CD14-positive monocyte (primary cell): Measurements from ENCODE around the gene TMTC1. TPM values are rescaled to one million over a fixed set of nuclear protein-coding genes. Genes with fewer than 3 reads are reported as not detected.

Source experiments
- DNase-seq, 3 donors: peaks; one replicate each; pipeline ENCODE4 v3.0.0-alpha.2; 2011 to 2022
- H2AFZ ChIP-seq: 2 replicates; pipeline ENCODE4 v1.6.0; 2012; ENCODE audit warnings: mild to moderate bottlenecking, low read depth, low read length, inconsistent platforms; ENCODE audit not compliant: insufficient read depth, poor library complexity, severe bottlenecking
- H3K27ac ChIP-seq, 2 donors: 1 replicate in 1 of 2; 2 replicates in 1 of 2; pipeline ENCODE4 v1.5.1; 2012 to 2013; ENCODE audit warnings: low read length in 2 of 2, control low read depth in 1 of 2, inconsistent platforms in 1 of 2, low read depth in 1 of 2, mild to moderate bottlenecking in 1 of 2
- H3K27me3 ChIP-seq, 2 donors: one replicate each; pipeline versions ENCODE4 v1.6.0 to v1.6.1; 2011 to 2013; ENCODE audit warnings: low read length in 2 of 2; ENCODE audit not compliant: control insufficient read depth in 2 of 2, insufficient read depth in 2 of 2
- H3K36me3 ChIP-seq, 2 donors: replicated peaks in 1 of 2; 1 replicate in 1 of 2; 2 replicates in 1 of 2; pipeline versions ENCODE4 v1.5.1 to v1.6.1; 2012 to 2013; ENCODE audit warnings: low read length in 2 of 2, control low read depth in 1 of 2, inconsistent platforms in 1 of 2, mild to moderate bottlenecking in 1 of 2; ENCODE audit not compliant: insufficient read depth in 2 of 2, control insufficient read depth in 1 of 2
- H3K4me1 ChIP-seq, 2 donors: 1 replicate in 1 of 2; 2 replicates in 1 of 2; pipeline versions ENCODE4 v1.5.1 to v1.6.1; 2012 to 2013; ENCODE audit warnings: low read length in 2 of 2, control low read depth in 1 of 2, inconsistent platforms in 1 of 2, mild to moderate bottlenecking in 1 of 2, moderate library complexity in 1 of 2; ENCODE audit not compliant: insufficient read depth in 2 of 2, control insufficient read depth in 1 of 2
- H3K4me2 ChIP-seq: replicated peaks from 2 replicates; pipeline ENCODE3; 2012; ENCODE audit warnings: low read length, moderate library complexity, mild to moderate bottlenecking; ENCODE audit not compliant: poor library complexity, severe bottlenecking; ENCODE audit errors: extremely low read depth
- H3K4me3 ChIP-seq, 3 experiments: fragments of 200-600 bp in 1 of 3; sonication (generic) in 1 of 3; replicated peaks in 1 of 3; 1 replicate in 2 of 3; 2 replicates in 1 of 3; pipeline ENCODE4 v1.5.1; 2011 to 2013; ENCODE audit warnings: low read length in 3 of 3, mild to moderate bottlenecking in 3 of 3, control low read depth in 2 of 3, low read depth in 2 of 3, inconsistent platforms in 1 of 3, moderate library complexity in 1 of 3
- H3K79me2 ChIP-seq: 2 replicates; pipeline ENCODE4 v1.6.0; 2012; ENCODE audit warnings: mild to moderate bottlenecking, control low read depth, inconsistent platforms, low read length, moderate library complexity; ENCODE audit not compliant: insufficient read depth
- H3K9ac ChIP-seq: 2 replicates; pipeline ENCODE4 v1.6.0; 2017; ENCODE audit warnings: low read length, mild to moderate bottlenecking; ENCODE audit not compliant: insufficient read depth, poor library complexity, severe bottlenecking
- H3K9me3 ChIP-seq, 2 donors: replicated peaks in 1 of 2; 1 replicate in 1 of 2; 2 replicates in 1 of 2; pipeline versions ENCODE4 v1.5.1 to v1.6.1; 2012 to 2013; ENCODE audit warnings: low read length in 2 of 2, control low read depth in 1 of 2; ENCODE audit not compliant: control insufficient read depth in 1 of 2, insufficient read depth in 1 of 2
- H4K20me1 ChIP-seq: 2 replicates; pipeline ENCODE4 v1.6.0; 2012; ENCODE audit warnings: mild to moderate bottlenecking, low read length, control low read depth, moderate library complexity; ENCODE audit not compliant: insufficient read depth
- H3K27ac Mint-ChIP-seq, 7 donors: one replicate each; pipeline ENCODE4 v1.8.0; 2020; ENCODE audit warnings: mild to moderate bottlenecking in 7 of 7, mixed read lengths in 7 of 7, moderate library complexity in 6 of 7, inconsistent platforms in 2 of 7
- H3K27me3 Mint-ChIP-seq, 3 donors: one replicate each; pipeline ENCODE4 v1.8.0; 2021 to 2022; ENCODE audit warnings: low read depth in 3 of 3, mild to moderate bottlenecking in 3 of 3, mixed read lengths in 3 of 3, moderate library complexity in 3 of 3, inconsistent platforms in 1 of 3
- H3K36me3 Mint-ChIP-seq, 2 donors: one replicate each; pipeline ENCODE4 v1.8.0; 2020; ENCODE audit warnings: mixed read lengths in 2 of 2, inconsistent platforms in 1 of 2, mild to moderate bottlenecking in 1 of 2
- H3K4me1 Mint-ChIP-seq: one replicate; pipeline ENCODE4 v1.8.0; 2020; ENCODE audit warnings: mild to moderate bottlenecking, mixed read lengths
- H3K4me3 Mint-ChIP-seq, 2 donors: one replicate each; pipeline ENCODE4 v1.8.0; 2020; ENCODE audit warnings: mild to moderate bottlenecking in 2 of 2, mixed read lengths in 2 of 2, moderate library complexity in 1 of 2
- H3K9me3 Mint-ChIP-seq, 7 donors: one replicate each; pipeline ENCODE4 v1.8.0; 2020 to 2022; ENCODE audit warnings: mixed read lengths in 7 of 7, mild to moderate bottlenecking in 6 of 7, moderate library complexity in 6 of 7, inconsistent platforms in 2 of 7
- CTCF ChIP-seq: fragments of 200-600 bp; IDR thresholded peaks from one replicate; pipeline ENCODE4 v1.8.0; 2022; ENCODE audit warnings: antibody characterized with exemption, mild to moderate bottlenecking
- WGBS: methylation state at CpG from one replicate; pipeline ENCODE4 v1.1.5; 2013; ENCODE audit warnings: missing lambda C conversion rate; ENCODE audit not compliant: insufficient coverage; 5-methylcytosine and 5-hydroxymethylcytosine counted together
- intact Hi-C, 2 donors: fragments of 100-400 bp; cut with micrococcal nuclease; formaldehyde crosslinking; loops; one replicate each; pipeline versions ENCODE4 v1.15.0 to v1.15.1; 2023
- polyA plus RNA-seq, 3 donors: library from polyadenylated mRNA; depleted of rRNA in 1 of 3; unstranded in 2 of 3; stranded (reverse) in 1 of 3; fragments of 300-500 nt in 2 of 3; fragments of >200 nt in 1 of 3; fragmentation: Illumina TruSeq in 2 of 3; gene quantifications; 1 replicate in 2 of 3; 2 replicates in 1 of 3; pipeline ENCODE4 v1.2.3, GENCODE V29; 2012 to 2021

TMTC1 gene
- polyA plus RNA-seq, 3 donors: 0.57 to 5.6 (median 2.1) TPM

- H3K4me1 Mint-ChIP-seq: peaks cover 18% of the 10 kb centered on the region
- Histone ChIP-seq H2AFZ (no peak overlapping the region), H3K4me2 (no peak overlapping the region), H3K36me3 (no peaks in the 10 kb centered on the region), H3K27ac (no peak overlapping the region), H3K4me1 (peaks cover 3 to 4% of the 10 kb centered on the region in 2 donors), H3K4me3 (no peak overlapping the region), H3K9me3 (no peaks in the 10 kb centered on the region), H3K27me3 (no peaks in the 10 kb centered on the region), H4K20me1 (no peaks in the 10 kb centered on the region), H3K79me2 (no peaks in the 10 kb centered on the region), H3K9ac (no peak overlapping the region)
- H3K9me3 Mint-ChIP-seq: peaks cover 0 to 3% (median 2%) of the 10 kb centered on the region in 7 donors
- no peak overlapping the region for H3K27ac Mint-ChIP-seq
- TF ChIP-seq CTCF: no peak
- 100% methylated on average over 2 of the region's 3 CpGs for WGBS
- H3K4me3 Mint-ChIP-seq: no peak overlapping the region
- peaks cover 0 to 24% of the 10 kb centered on the region in 2 donors for H3K36me3 Mint-ChIP-seq
- peaks cover 0 to 2% (median 2%) of the 10 kb centered on the region in 3 donors for H3K27me3 Mint-ChIP-seq
- DNase-seq: no peak
- intact Hi-C loops: no loop called here
These were observed 205.0 kb downstream of the TMTC1 start for GRCh38 chr12:29578731-29579130.

GRCh38 chr12:29578070-29578469, 205.7 kb downstream of the TMTC1 start:
- H3K27ac ChIP-seq: no peak overlapping the region
- Mint-ChIP-seq H3K27me3 (peaks cover 0 to 5% (median 2%) of the 10 kb centered on the region in 3 donors), H3K27ac (peak overlapping the region in 1 of 7 donors; percentile 54), H3K9me3 (peaks cover 0 to 4% (median 3%) of the 10 kb centered on the region in 7 donors), H3K4me3 (no peak overlapping the region), H3K36me3 (peaks cover 0 to 29% of the 10 kb centered on the region in 2 donors), H3K4me1 (peaks cover 21% of the 10 kb centered on the region)
- no peaks in the 10 kb centered on the region for H3K79me2 ChIP-seq
- no peak overlapping the region for H3K9ac ChIP-seq
- intact Hi-C loops: no loop called here
- peak in 2 of 3 donors; percentile 5 to 24 for DNase-seq
- H2AFZ ChIP-seq: no peak overlapping the region
- H4K20me1 ChIP-seq: no peaks in the 10 kb centered on the region
- WGBS: no CpG with 5 or more reads among the region's 1 CpG
- H3K36me3 ChIP-seq: no peaks in the 10 kb centered on the region
- no peak for TF ChIP-seq CTCF
- no peak overlapping the region for H3K4me3 ChIP-seq
- H3K4me2 ChIP-seq: no peak overlapping the region
- H3K4me1 ChIP-seq: peaks cover 3 to 4% of the 10 kb centered on the region in 2 donors
- H3K9me3 ChIP-seq: no peaks in the 10 kb centered on the region
- H3K27me3 ChIP-seq: no peaks in the 10 kb centered on the region
